GM21723 (cell line): ENCODE results near the gene PIP4K2A.
"Not testable (repeated sequence)": the region's sequence is repeated elsewhere in the genome, so short reads cannot be mapped to it uniquely, and the experiment has no call there.

ENCODE experiments used
- ATAC-seq: cut with Tn5 transposase; IDR thresholded peaks from one replicate; pipeline ENCODE4 v1.9.1; 2021; ENCODE audit warnings: mild to moderate bottlenecking, moderate library complexity; ENCODE audit not compliant: unreplicated experiment

Gene PIP4K2A

GRCh38 chr10:22720667-22721066, 6.3 kb upstream of the PIP4K2A start:
- no peak for ATAC-seq

- no peak for ATAC-seq
These were observed 5.1 kb upstream of the PIP4K2A start for GRCh38 chr10:22719406-22720042.

GRCh38 chr10:22718659-22719058, 4.3 kb upstream of the PIP4K2A start:
- not testable (repeated sequence) for ATAC-seq

DNA sequence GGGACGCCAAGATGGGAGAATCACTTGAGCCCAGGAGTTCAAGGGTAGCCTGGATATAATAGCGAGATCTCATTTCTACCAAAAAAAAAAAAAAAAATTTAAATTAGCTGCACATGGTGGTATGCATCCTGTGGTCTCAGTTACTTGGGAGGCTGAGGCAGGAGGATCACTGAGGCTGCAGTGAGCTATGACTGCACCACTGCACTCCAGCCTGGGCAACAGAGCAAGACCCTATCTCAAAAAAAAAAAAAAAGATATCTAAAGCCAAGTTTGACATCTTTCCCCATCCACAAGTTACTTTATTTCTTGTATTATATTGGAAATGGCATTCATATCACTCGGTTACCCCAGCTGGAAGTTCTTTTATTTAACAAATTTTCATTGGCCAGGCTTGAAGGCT, 3.4 kb upstream of the PIP4K2A start:
- ATAC-seq = no peak

DNA sequence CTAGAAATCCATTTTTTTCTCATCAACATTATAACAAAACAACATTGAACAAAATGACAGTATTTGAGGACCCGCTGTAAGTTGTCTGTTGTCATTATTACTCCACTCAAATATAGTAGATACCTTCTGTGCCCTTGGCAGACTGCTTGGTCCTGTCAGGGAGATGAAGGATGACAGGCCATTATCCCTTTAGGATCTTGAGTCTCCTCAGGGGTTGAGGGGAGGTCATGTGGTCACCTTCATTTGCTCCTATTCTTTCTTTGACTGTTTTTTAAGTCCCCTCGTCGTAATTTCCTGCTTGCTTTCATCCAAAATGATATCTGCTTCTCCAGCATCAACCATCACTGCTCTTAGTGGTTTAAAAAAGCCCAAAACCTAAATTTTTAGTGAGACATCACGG, 2.6 kb upstream of the PIP4K2A start:
- ATAC-seq = no peak

DNA sequence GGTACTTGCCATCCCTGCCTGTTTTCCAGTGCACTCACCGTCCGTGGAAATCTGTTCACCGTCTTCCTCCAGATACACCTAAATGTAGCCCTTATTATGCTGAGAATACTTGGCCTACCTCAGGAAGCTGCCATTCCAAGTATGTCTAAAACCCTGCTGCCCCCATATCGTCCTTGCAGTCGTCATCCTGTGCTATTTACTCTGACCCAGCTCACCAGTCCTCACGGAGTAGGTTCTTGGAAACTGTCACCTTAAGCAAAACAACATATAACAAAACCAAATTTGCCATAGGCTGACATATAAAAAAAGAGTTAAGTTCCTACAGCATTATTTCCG, 880 bp upstream of the PIP4K2A start:
- no peak for ATAC-seq

- peak; percentile 37 for ATAC-seq
These were observed 412 bp downstream of the PIP4K2A start for GRCh38 chr10:22713853-22714478.

DNA sequence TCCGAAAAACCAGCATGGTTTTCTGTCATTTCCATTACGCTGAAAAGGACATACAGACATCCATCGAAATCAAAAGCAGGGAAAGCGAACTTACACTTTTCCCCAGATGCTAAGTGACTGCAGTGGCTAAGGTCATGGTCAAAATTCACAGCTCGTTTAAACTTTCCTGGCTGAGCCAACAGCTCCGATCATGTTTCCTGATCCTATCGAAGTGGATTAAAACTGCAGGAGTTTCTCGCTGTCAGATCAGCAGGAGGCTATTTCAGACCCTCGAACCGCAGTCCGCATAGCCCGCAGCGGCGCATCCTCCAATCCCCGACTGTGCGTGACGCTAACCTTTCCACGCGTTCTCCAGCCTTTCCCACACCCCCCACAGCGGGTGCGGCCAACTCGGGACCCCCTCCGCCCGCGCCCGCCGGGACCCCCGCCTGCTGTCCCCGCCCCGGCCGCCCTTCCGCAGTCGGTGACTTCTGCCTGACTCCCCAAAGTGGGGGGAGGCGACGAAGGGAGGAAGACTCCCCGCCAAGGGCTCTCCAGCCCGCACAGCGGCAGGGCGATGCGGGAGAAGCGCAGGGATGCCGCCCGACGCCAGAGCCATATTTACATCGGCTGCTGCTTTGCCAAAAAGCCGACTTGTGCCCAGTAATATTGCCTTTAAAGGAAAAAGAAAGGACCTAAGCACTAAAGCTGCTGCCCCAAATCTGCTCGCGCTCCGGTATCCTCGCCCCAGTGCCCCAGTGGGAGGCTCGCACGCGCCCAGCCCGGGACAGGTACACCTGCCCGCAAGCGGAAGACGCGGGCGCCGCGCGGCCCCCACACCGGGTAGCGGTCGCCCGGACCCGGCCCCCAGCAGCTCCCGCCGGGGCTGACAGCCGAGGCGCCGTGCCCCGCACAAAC, 1.2 kb downstream of the PIP4K2A start:
- ATAC-seq = peak; percentile 31

DNA sequence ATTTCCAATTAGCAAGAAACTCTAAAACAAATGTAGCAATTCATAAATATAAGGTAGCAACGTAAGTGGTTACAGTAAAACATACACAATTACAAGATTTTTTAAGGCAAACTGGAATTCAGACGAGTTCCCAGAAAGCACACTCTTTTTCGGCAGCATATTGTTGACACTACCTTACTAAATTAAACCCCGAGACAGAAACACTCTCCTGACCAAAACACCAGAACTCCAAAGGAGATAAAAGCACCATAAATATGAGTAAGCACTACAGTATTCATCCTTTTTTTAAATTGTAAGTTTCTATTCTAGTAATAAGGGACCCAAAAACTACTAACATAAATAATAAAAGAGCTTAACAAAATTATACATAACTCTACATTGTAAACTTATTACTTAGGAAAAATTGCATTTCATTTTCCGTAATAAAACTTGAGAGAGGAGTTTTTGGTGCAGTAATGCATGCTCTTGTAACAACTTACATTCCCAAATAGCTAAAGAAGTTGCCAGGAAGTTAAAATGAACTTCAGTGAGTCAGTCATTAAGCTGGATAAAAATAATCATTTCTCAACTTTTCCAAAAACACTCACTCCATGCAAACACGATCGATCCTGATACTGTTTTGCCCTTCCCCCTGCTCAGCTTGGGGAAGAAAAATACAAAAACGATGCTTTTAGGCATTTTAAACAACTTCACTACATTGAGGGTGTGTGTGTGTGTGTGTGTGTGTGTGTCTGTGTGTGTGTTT, 2.0 kb downstream of the PIP4K2A start:
- ATAC-seq = no peak

DNA sequence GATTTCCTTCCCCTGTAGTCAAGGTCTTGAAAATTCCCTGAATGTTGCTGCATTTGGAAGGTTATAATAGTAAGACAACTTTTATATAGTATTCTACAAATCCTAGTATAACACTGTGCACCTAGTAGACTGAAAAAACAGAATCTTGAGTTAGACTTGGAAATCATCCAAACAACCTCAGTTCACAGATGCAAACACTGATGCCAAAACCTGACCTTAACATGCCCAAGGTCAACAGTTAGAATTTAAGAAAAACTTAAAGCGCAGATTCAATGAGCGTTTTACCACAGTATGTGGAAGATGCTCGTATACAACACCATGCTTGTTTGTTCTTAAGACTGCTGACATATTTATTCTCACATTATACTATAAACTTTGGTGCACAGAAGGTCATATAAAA, 3.0 kb downstream of the PIP4K2A start:
- ATAC-seq = no peak

GRCh38 chr10:22710139-22710745, 4.1 kb downstream of the PIP4K2A start:
- ATAC-seq = no peak

- ATAC-seq = no peak
These were observed 5.6 kb downstream of the PIP4K2A start for GRCh38 chr10:22708772-22709171.

GRCh38 chr10:22705527-22705926, 8.9 kb downstream of the PIP4K2A start:
- no peak for ATAC-seq

- ATAC-seq = peak; percentile 42
These were observed 9.4 kb downstream of the PIP4K2A start for GRCh38 chr10:22704942-22705341.

GRCh38 chr10:22704471-22704911, 9.9 kb downstream of the PIP4K2A start:
- ATAC-seq = peak; percentile 44

DNA sequence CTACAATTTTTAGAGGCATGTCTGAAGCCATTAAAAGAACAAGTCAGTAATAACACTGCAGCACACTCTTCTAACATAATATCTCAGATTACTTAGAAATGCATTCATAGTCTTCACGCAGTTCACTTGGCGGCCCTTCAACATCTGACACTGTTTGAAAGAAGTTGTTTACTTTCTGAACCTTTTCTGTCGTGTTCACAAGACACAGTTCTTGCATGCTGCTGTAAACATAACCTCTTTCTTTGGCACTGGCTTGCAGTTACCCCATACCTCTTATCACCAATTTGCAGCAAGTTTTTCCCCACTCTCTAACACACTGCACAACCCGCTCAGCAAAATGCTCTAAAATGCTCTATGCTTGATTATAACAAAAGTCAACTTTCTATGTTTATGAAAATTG, 12.0 kb downstream of the PIP4K2A start:
- ATAC-seq = no peak

- no peak for ATAC-seq
These were observed 13.1 kb downstream of the PIP4K2A start for GRCh38 chr10:22701132-22701826.

DNA sequence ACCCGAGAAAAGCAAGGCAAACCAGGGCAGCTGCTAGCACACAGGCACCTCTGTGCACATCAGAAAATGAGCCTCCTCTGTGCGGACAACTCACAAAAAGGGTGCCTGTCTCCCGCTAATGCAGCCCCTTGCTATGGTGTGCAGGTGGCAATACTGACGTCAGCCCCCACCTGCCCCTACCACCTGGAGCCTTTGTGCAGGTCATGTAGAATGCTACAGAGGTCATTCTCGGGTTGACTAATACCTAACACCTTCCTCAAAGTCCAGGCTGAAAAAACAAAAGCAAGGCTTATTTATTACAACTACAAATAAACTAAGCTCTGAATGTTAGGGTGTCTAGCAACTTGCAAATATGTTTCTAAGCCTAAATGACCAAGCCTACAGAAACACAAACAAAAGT, 13.9 kb downstream of the PIP4K2A start:
- peak; percentile 46 for ATAC-seq

DNA sequence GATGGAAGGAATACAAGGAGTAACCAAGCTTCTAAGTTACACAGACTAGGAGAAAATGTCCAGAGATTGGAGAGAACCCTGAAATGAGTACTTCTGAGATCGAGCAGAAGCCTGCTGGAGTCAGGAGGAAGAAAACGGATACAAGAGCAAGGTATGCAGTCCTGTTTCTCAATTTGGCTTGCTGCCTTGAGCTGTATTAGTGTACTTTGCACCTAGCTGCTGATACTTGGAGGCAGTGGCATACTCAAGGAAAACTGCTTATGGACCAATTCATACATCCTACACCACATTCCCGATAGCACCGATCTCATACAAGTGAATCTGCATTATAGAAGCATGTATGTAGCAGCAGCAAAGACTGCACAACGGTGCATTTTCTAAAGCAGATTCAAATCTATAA, 14.4 kb downstream of the PIP4K2A start:
- no peak for ATAC-seq

- ATAC-seq = no peak
These were observed 15.4 kb downstream of the PIP4K2A start for GRCh38 chr10:22698941-22699440.
